ENCODE results near the gene DCC.

DCC gene

GRCh38 chr18:52339891-52340371 is at the start of gene DCC:
TSS of gene DCC (plus strand) at chr18:52340197. CDS start at chr18:52340788, 591 bp downstream.
- DNase-seq (ENCODE audit: low read depth), result no peak

GRCh38 chr18:52310651-52311050 is 29.3 kb upstream of the DCC start:
- no peak for DNase-seq (ENCODE audit: low read depth)

- no peak for DNase-seq (ENCODE audit: low read depth)
These were observed 28.7 kb upstream of the DCC start for GRCh38 chr18:52311331-52311730.

GRCh38 chr18:52312346-52312745 is 27.7 kb upstream of the DCC start:
- no peak for DNase-seq (ENCODE audit: low read depth)

- DNase-seq (ENCODE audit: low read depth), result no peak
These were observed 26.8 kb upstream of the DCC start for GRCh38 chr18:52313213-52313612.

GRCh38 chr18:52319424-52319983 is 20.5 kb upstream of the DCC start:
- DNase-seq (ENCODE audit: low read depth), result no peak

GRCh38 chr18:52322307-52322706 is 17.7 kb upstream of the DCC start:
- no peak for DNase-seq (ENCODE audit: low read depth)

- DNase-seq (ENCODE audit: low read depth), result no peak
These were observed 16.2 kb upstream of the DCC start for GRCh38 chr18:52323802-52324201.

- DNase-seq (ENCODE audit: low read depth), result no peak
These were observed 14.0 kb upstream of the DCC start for GRCh38 chr18:52325997-52326396.

GRCh38 chr18:52333860-52334259 is 6.1 kb upstream of the DCC start:
- DNase-seq (ENCODE audit: low read depth), result no peak

- DNase-seq (ENCODE audit: low read depth), result no peak
These were observed 5.7 kb upstream of the DCC start for GRCh38 chr18:52334307-52334706.

- no peak for DNase-seq (ENCODE audit: low read depth)
These were observed 5.1 kb upstream of the DCC start for GRCh38 chr18:52334896-52335295.

GRCh38 chr18:52337276-52337675 is 2.7 kb upstream of the DCC start:
- DNase-seq (ENCODE audit: low read depth), result no peak

- DNase-seq (ENCODE audit: low read depth), result no peak
These were observed 557 bp downstream of the DCC start for GRCh38 chr18:52340406-52341102.

GRCh38 chr18:52341103-52341432 is 1.1 kb downstream of the DCC start:
- no peak for DNase-seq (ENCODE audit: low read depth)

- DNase-seq (ENCODE audit: low read depth), result no peak
These were observed 1.8 kb downstream of the DCC start for GRCh38 chr18:52341608-52342381.

- DNase-seq (ENCODE audit: low read depth), result no peak
These were observed 2.5 kb downstream of the DCC start for GRCh38 chr18:52342456-52342855.

GRCh38 chr18:52343138-52343537 is 3.1 kb downstream of the DCC start:
- no peak for DNase-seq (ENCODE audit: low read depth)

GRCh38 chr18:52343731-52344340 is 3.8 kb downstream of the DCC start:
- DNase-seq (ENCODE audit: low read depth), result no peak

GRCh38 chr18:52344881-52345280 is 4.9 kb downstream of the DCC start:
- no peak for DNase-seq (ENCODE audit: low read depth)

GRCh38 chr18:52345428-52345827 is 5.4 kb downstream of the DCC start:
- DNase-seq (ENCODE audit: low read depth), result no peak

GRCh38 chr18:52348209-52348608 is 8.2 kb downstream of the DCC start:
- DNase-seq (ENCODE audit: low read depth), result no peak

GRCh38 chr18:52349498-52349897 is 9.5 kb downstream of the DCC start:
- DNase-seq (ENCODE audit: low read depth), result no peak

Measured in stimulated activated CD8-positive, alpha-beta memory T cell treated with anti-CD3 and anti-CD28 coated beads, Interleukin-12 subunit alpha, Interleukin-12 subunit beta, amount 100 ng/mL, for 1 hour (primary cell).